Measurements from ENCODE around the gene SRP9. TPM values are rescaled to one million over a fixed set of nuclear protein-coding genes. Genes with fewer than 3 reads are reported as not detected.
"Not testable (repeated sequence)": the region's sequence is repeated elsewhere in the genome, so short reads cannot be mapped to it uniquely, and the experiment has no call there.

SRP9 gene
- total RNA-seq, 8 experiments from 2014 or later = 137 to 674 (median 404) TPM

GRCh38 chr1:225813214-225813964, 35.8 kb downstream of the SRP9 start:
- 0 to 80% (median 30%) methylated on average over 1 to 8 of the region's 10 CpGs; no CpG with 5 or more reads in 2 of the 10 experiments for WGBS, 10 experiments
- in situ Hi-C loops (cut with MboI; ENCODE audit: low pct_unique_long_range_greater_than_20kb in 2 of 9, low sequenced_read_pairs in 9 of 9, unreplicated experiment in 9 of 9) = no loop called here
- H3K27ac ChIP-seq = peak overlapping the region; percentile 6 to 34
- peak in 7 of 8 experiments; percentile 12 to 59 (median 45) for ATAC-seq (replicated peaks in 6 of 8)
- H3K4me3 ChIP-seq = no peak overlapping the region
- H3K4me1 ChIP-seq (replicated peaks in 1 of 2) = peaks cover 26 to 35% of the 10 kb centered on the region in 2 donors

- no peak overlapping the region for H3K27ac ChIP-seq
- WGBS, 10 experiments = 61 to 100% (median 84%) methylated on average over 1 to 4 of the region's 7 CpGs; no CpG with 5 or more reads in 5 of the 10 experiments
- H3K4me3 ChIP-seq = no peak overlapping the region
- no peak for ATAC-seq (replicated peaks in 6 of 8)
- in situ Hi-C loops (cut with MboI; ENCODE audit: low pct_unique_long_range_greater_than_20kb in 2 of 9, low sequenced_read_pairs in 9 of 9, unreplicated experiment in 9 of 9) = no loop called here
- H3K4me1 ChIP-seq (replicated peaks in 1 of 2) = peaks cover 26 to 35% of the 10 kb centered on the region in 2 donors
Measured at GRCh38 chr1:225814381-225814780, 36.8 kb downstream of the SRP9 start.

- WGBS, 10 experiments = 90 to 100% (median 96%) methylated on average over 1 to 6 of the region's 7 CpGs; no CpG with 5 or more reads in 1 of the 10 experiments
- H3K27ac ChIP-seq; H3K4me3 ChIP-seq; ATAC-seq (replicated peaks in 6 of 8); in situ Hi-C loops (cut with MboI; ENCODE audit: low pct_unique_long_range_greater_than_20kb in 2 of 9, low sequenced_read_pairs in 9 of 9, unreplicated experiment in 9 of 9): not testable (repeated sequence)
- H3K4me1 ChIP-seq (replicated peaks in 1 of 2) = peaks cover 26 to 35% of the 10 kb centered on the region in 2 donors
Measured at GRCh38 chr1:225815090-225815489, 37.5 kb downstream of the SRP9 start.

- Histone ChIP-seq H3K4me1 (replicated peaks in 1 of 2) (peaks cover 26 to 35% of the 10 kb centered on the region in 2 donors), H3K4me3 (no peak overlapping the region), H3K27ac (no peak overlapping the region)
- ATAC-seq (replicated peaks in 6 of 8) = no peak
- 80 to 97% (median 90%) methylated on average over 3 to 16 of the region's 17 CpGs; no CpG with 5 or more reads in 2 of the 10 experiments for WGBS, 10 experiments
- in situ Hi-C loops (cut with MboI; ENCODE audit: low pct_unique_long_range_greater_than_20kb in 2 of 9, low sequenced_read_pairs in 9 of 9, unreplicated experiment in 9 of 9) = no loop called here
Measured at GRCh38 chr1:225815526-225816178, 38.0 kb downstream of the SRP9 start.

GRCh38 chr1:225816643-225817538, 39.3 kb downstream of the SRP9 start:
- in situ Hi-C loops (cut with MboI; ENCODE audit: low pct_unique_long_range_greater_than_20kb in 2 of 9, low sequenced_read_pairs in 9 of 9, unreplicated experiment in 9 of 9) = no loop called here
- H3K4me3 ChIP-seq = no peak overlapping the region
- H3K27ac ChIP-seq = no peak overlapping the region
- 60 to 100% (median 90%) methylated on average over 1 to 11 of the region's 17 CpGs; no CpG with 5 or more reads in 2 of the 10 experiments for WGBS, 10 experiments
- H3K4me1 ChIP-seq (replicated peaks in 1 of 2) = peaks cover 19 to 28% of the 10 kb centered on the region in 2 donors
- peak in 1 of 8 experiments; percentile 7 for ATAC-seq (replicated peaks in 6 of 8)

GRCh38 chr1:225817611-225818061, 40.0 kb downstream of the SRP9 start:
- in situ Hi-C loops (cut with MboI; ENCODE audit: low pct_unique_long_range_greater_than_20kb in 2 of 9, low sequenced_read_pairs in 9 of 9, unreplicated experiment in 9 of 9) = no loop called here
- Histone ChIP-seq H3K4me3 (no peak overlapping the region), H3K4me1 (replicated peaks in 1 of 2) (peaks cover 18 to 27% of the 10 kb centered on the region in 2 donors), H3K27ac (no peak overlapping the region)
- ATAC-seq (replicated peaks in 6 of 8) = peak in 7 of 8 experiments; percentile 59 to 75 (median 67)
- 20 to 74% (median 64%) methylated on average over 1 to 8 of the region's 8 CpGs; no CpG with 5 or more reads in 5 of the 10 experiments for WGBS, 10 experiments

GRCh38 chr1:225818229-225818628, 40.6 kb downstream of the SRP9 start:
- Histone ChIP-seq H3K27ac (no peak overlapping the region), H3K4me1 (replicated peaks in 1 of 2) (peaks cover 12 to 21% of the 10 kb centered on the region in 2 donors), H3K4me3 (no peak overlapping the region)
- in situ Hi-C loops (cut with MboI; ENCODE audit: low pct_unique_long_range_greater_than_20kb in 2 of 9, low sequenced_read_pairs in 9 of 9, unreplicated experiment in 9 of 9) = no loop called here
- ATAC-seq (replicated peaks in 6 of 8) = no peak
- WGBS, 10 experiments = 77 to 100% (median 93%) methylated on average over 1 to 7 of the region's 7 CpGs; no CpG with 5 or more reads in 1 of the 10 experiments

GRCh38 chr1:225819346-225820192, 41.9 kb downstream of the SRP9 start:
- Histone ChIP-seq H3K4me3 (no peak overlapping the region), H3K27ac (no peak overlapping the region), H3K4me1 (replicated peaks in 1 of 2) (peaks cover 0 to 8% of the 10 kb centered on the region in 2 donors)
- ATAC-seq (replicated peaks in 6 of 8) = no peak
- in situ Hi-C loops (cut with MboI; ENCODE audit: low pct_unique_long_range_greater_than_20kb in 2 of 9, low sequenced_read_pairs in 9 of 9, unreplicated experiment in 9 of 9) = no loop called here
- 80 to 100% (median 94%) methylated on average over 1 to 10 of the region's 12 CpGs for WGBS, 10 experiments

- no peak for ATAC-seq (replicated peaks in 6 of 8)
- 68 to 97% (median 90%) methylated on average over 2 to 5 of the region's 5 CpGs for WGBS, 10 experiments
- Histone ChIP-seq H3K4me1 (replicated peaks in 1 of 2) (peaks cover 0 to 7% of the 10 kb centered on the region in 2 donors), H3K27ac (no peak overlapping the region), H3K4me3 (no peak overlapping the region)
- in situ Hi-C loops (cut with MboI; ENCODE audit: low pct_unique_long_range_greater_than_20kb in 2 of 9, low sequenced_read_pairs in 9 of 9, unreplicated experiment in 9 of 9) = no loop called here
Measured at GRCh38 chr1:225820522-225821120, 43.0 kb downstream of the SRP9 start.

GRCh38 chr1:225822655-225823403, 45.2 kb downstream of the SRP9 start:
- no peak for ATAC-seq (replicated peaks in 6 of 8)

GRCh38 chr1:225823811-225824261, 46.2 kb downstream of the SRP9 start:
- no peaks in the 10 kb centered on the region for H3K4me1 ChIP-seq (replicated peaks in 1 of 2)
- no peak overlapping the region for H3K27ac ChIP-seq
- no peak overlapping the region for H3K4me3 ChIP-seq
- in situ Hi-C loops (cut with MboI; ENCODE audit: low pct_unique_long_range_greater_than_20kb in 2 of 9, low sequenced_read_pairs in 9 of 9, unreplicated experiment in 9 of 9) = no loop called here
- 77 to 92% (median 83%) methylated on average over 1 to 5 of the region's 12 CpGs; no CpG with 5 or more reads in 5 of the 10 experiments for WGBS, 10 experiments
- no peak for ATAC-seq (replicated peaks in 6 of 8)

More at GRCh38 chr1:225822655-225823403, 45.2 kb downstream of the SRP9 start:
- WGBS, 10 experiments = 48 to 92% (median 83%) methylated on average over 1 to 12 of the region's 12 CpGs
- in situ Hi-C loops (cut with MboI; ENCODE audit: low pct_unique_long_range_greater_than_20kb in 2 of 9, low sequenced_read_pairs in 9 of 9, unreplicated experiment in 9 of 9) = no loop called here
- Histone ChIP-seq H3K4me3 (no peak overlapping the region), H3K4me1 (replicated peaks in 1 of 2) (peaks cover 0 to under 1% of the 10 kb centered on the region in 2 donors), H3K27ac (no peak overlapping the region)
